Mesendoderm (in vitro differentiated cells): ENCODE data around the gene RHBDF1.

Experiments
- DNase-seq: peaks from one replicate; pipeline ENCODE4 v3.0.0; 2013
- H2AK5ac ChIP-seq: 2 replicates; pipeline ENCODE4 v1.6.1; 2013; ENCODE audit warnings: low read length, inconsistent platforms
- H2BK120ac ChIP-seq: 2 replicates; pipeline ENCODE4 v1.6.1; 2013; ENCODE audit warnings: low read depth, mild to moderate bottlenecking, low read length, moderate library complexity, mixed read lengths
- H2BK15ac ChIP-seq: replicated peaks from 2 replicates; pipeline ENCODE4 v1.6.1; 2013; ENCODE audit warnings: low read depth, mild to moderate bottlenecking, moderate library complexity
- H2BK5ac ChIP-seq: 2 replicates; pipeline ENCODE4 v1.6.1; 2013; ENCODE audit warnings: low read length, inconsistent platforms
- H3K18ac ChIP-seq: 2 replicates; pipeline ENCODE4 v1.6.1; 2013; ENCODE audit warnings: mild to moderate bottlenecking, low read length, mixed read lengths
- H3K23ac ChIP-seq: one replicate; pipeline ENCODE4 v1.6.1; 2013; ENCODE audit warnings: low read length
- H3K27ac ChIP-seq: 2 replicates; pipeline ENCODE4 v1.5.1; 2013; ENCODE audit warnings: low read depth, mild to moderate bottlenecking, inconsistent platforms, low read length, moderate library complexity
- H3K27me3 ChIP-seq: 2 replicates; pipeline ENCODE4 v1.6.1; 2013; ENCODE audit warnings: low read length, control low read depth, mild to moderate bottlenecking, inconsistent platforms; ENCODE audit not compliant: insufficient read depth, poor library complexity
- H3K36me3 ChIP-seq: 2 replicates; pipeline ENCODE4 v1.6.1; 2013; ENCODE audit warnings: low read length, inconsistent platforms; ENCODE audit not compliant: control insufficient read depth, insufficient read depth
- H3K4ac ChIP-seq: one replicate; pipeline ENCODE4 v1.6.1; 2013; ENCODE audit warnings: low read depth, mild to moderate bottlenecking, low read length, moderate library complexity
- H3K4me1 ChIP-seq: 2 replicates; pipeline ENCODE4 v1.6.1; 2013; ENCODE audit warnings: low read depth, low read length, inconsistent platforms; ENCODE audit not compliant: control insufficient read depth
- H3K4me2 ChIP-seq: 2 replicates; pipeline ENCODE4 v1.6.1; 2013; ENCODE audit warnings: low read length
- H3K4me3 ChIP-seq: 2 replicates; pipeline ENCODE4 v1.5.1; 2013; ENCODE audit warnings: mild to moderate bottlenecking, low read length
- H3K56ac ChIP-seq: one replicate; pipeline ENCODE4 v1.6.1; 2013; ENCODE audit warnings: low read length
- H3K79me1 ChIP-seq: 2 replicates; pipeline ENCODE4 v1.6.1; 2013; ENCODE audit warnings: low read length, inconsistent platforms
- H3K79me2 ChIP-seq: 2 replicates; pipeline ENCODE4 v1.6.1; 2013; ENCODE audit warnings: mild to moderate bottlenecking, low read length; ENCODE audit not compliant: control insufficient read depth, insufficient read depth
- H3K9ac ChIP-seq: 2 replicates; pipeline ENCODE4 v1.6.1; 2013; ENCODE audit warnings: low read length, inconsistent platforms
- H4K5ac ChIP-seq: one replicate; pipeline ENCODE4 v1.6.1; 2013; ENCODE audit warnings: low read length
- H4K8ac ChIP-seq: one replicate; pipeline ENCODE4 v1.6.1; 2013; ENCODE audit warnings: low read depth, mild to moderate bottlenecking, control low read depth, low read length, moderate library complexity
- WGBS: extraction: QIAGEN DNeasy Blood & Tissue Kit; methylation state at CpG from one replicate; pipeline ENCODE4 v1.1.7; 2013; ENCODE audit warnings: low lambda C conversion rate, missing lambda C conversion rate; ENCODE audit not compliant: insufficient coverage; ENCODE audit errors: extremely low coverage; 5-methylcytosine and 5-hydroxymethylcytosine counted together

The RHBDF1 gene

DNA sequence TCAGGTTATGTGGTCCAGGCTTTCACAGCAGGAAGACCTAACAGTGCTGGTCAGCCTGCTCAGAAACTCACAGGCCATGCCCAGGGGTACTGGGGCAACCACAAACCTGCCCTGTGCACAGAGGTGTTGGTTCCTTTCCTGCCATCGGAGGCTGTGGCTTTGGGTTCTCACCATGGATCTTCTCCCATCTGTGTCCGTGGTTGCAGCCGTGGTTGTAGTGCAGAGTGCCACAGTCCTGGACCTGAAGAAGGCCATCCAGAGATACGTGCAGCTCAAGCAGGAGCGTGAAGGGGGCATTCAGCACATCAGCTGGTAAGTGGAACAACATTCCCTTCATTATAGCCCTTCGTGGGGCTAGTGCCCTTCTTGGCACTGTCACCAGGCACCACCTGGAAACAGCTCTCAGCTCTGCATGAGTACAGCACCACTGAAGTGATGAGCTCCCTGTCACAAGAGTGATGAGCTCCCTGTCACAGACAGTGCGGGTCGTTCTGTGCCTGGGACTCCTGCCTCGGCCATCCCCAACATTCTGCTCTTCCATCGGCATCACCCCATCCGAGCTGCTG, 16.8 kb downstream of the RHBDF1 start:
- Histone ChIP-seq H3K36me3 (peaks cover 34% of the 10 kb centered on the region), H3K23ac (no peak overlapping the region), H2AK5ac (no peak overlapping the region), H3K4me1 (peaks cover 2% of the 10 kb centered on the region), H2BK120ac (no peak overlapping the region), H2BK15ac (no peak overlapping the region), H2BK5ac (no peak overlapping the region), H3K27ac (no peak overlapping the region), H3K79me2 (peaks cover 15% of the 10 kb centered on the region), H3K18ac (no peak overlapping the region), H4K5ac (no peak overlapping the region), H3K9ac (no peak overlapping the region), H3K4me2 (no peak overlapping the region), H3K79me1 (peaks cover 4% of the 10 kb centered on the region), H3K56ac (no peak overlapping the region), H4K8ac (no peak overlapping the region), H3K27me3 (no peaks in the 10 kb centered on the region), H3K4ac (no peak overlapping the region), H3K4me3 (no peak overlapping the region)
- no CpG with 5 or more reads among the region's 11 CpGs for WGBS
- DNase-seq: no peak

- Histone ChIP-seq H2BK120ac (no peak overlapping the region), H2BK15ac (no peak overlapping the region), H3K18ac (peak overlapping the region; percentile 42), H3K27ac (no peak overlapping the region), H2BK5ac (no peak overlapping the region), H3K36me3 (peaks cover 26% of the 10 kb centered on the region), H2AK5ac (no peak overlapping the region), H3K56ac (peak overlapping the region; percentile 97), H3K79me1 (peaks cover 4% of the 10 kb centered on the region), H3K4me1 (peaks cover 2% of the 10 kb centered on the region), H3K4me3 (peak overlapping the region; percentile 39), H3K4ac (peak overlapping the region; percentile 70), H3K23ac (no peak overlapping the region), H4K8ac (no peak overlapping the region), H3K4me2 (peak overlapping the region; percentile 46), H4K5ac (no peak overlapping the region), H3K9ac (peak overlapping the region; percentile 79), H3K27me3 (no peaks in the 10 kb centered on the region), H3K79me2 (peaks cover 16% of the 10 kb centered on the region)
- no CpG with 5 or more reads among the region's 12 CpGs for WGBS
- DNase-seq: no peak
These were observed 18.2 kb downstream of the RHBDF1 start for GRCh38 chr16:54237-54581.

DNA sequence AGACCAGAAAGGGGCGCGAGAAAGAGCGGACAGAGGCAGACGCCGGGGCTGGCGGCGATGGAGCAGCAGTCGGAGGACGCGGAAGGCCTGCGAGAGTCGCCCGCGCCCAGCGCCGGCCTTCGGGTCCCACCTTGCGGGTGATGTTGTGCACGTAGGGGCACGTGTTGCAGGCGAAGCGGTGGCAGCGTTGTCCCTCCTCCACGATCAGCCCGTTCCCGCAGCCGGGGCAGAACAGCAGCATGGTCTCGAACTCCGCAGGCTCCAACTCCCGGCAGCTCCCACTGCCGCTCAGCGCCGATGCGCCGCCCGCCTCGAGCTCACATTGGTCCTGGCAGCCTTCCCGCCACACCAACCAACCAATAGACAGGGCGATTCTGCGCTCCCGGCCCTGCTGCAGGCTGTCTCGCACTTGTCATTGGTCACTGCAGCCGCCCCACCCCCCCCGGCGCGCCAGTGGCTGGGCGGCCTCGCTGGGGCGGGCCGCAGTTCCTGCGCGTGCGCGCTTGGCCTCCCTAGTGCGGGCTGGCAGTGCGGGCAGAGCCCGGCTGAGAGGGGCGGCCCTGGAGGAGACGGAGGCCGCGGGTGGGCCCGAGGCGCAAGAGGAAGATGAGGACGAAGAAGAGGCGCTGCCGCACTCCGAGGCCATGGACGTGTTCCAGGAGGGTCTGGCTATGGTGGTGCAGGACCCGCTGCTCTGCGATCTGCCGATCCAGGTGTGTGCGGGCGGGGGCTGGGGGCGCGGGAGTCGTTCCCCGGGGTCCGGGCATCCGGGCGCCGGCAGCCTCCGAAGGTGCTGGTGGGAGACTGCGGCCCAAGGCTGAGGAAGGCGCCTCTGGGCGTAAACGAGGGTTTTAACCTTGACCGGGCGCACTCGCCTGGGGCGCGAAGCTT, 18.8 kb downstream of the RHBDF1 start, which contains the start of the genes POLR3K and SNRNP25:
POLR3K (minus strand) TSS at position 263 of the 891 bp plus-strand sequence; CDS start at position 241, 22 bp downstream.
SNRNP25 (plus strand) TSS at position 483 of the 891 bp plus-strand sequence; CDS start at position 672, 189 bp downstream.
- Histone ChIP-seq H3K4me2 (peak within 1 kb of the TSS; percentile 51), H4K8ac (no peak within 1 kb of the TSS), H2AK5ac (no peak within 1 kb of the TSS), H3K36me3 (peaks cover 23% of the 10 kb centered on the region), H3K23ac (peak within 1 kb of the TSS; percentile 59), H3K9ac (peak within 1 kb of the TSS; percentile 85), H3K18ac (peak within 1 kb of the TSS; percentile 42), H3K4me3 (peak within 1 kb of the TSS; percentile 68), H3K79me2 (peaks cover 16% of the 10 kb centered on the region), H3K27me3 (no peaks in the 10 kb centered on the region), H2BK15ac (no peak within 1 kb of the TSS), H3K4ac (peak within 1 kb of the TSS; percentile 70), H3K56ac (peak within 1 kb of the TSS; percentile 97), H3K79me1 (peaks cover 4% of the 10 kb centered on the region), H3K4me1 (peaks cover 2% of the 10 kb centered on the region), H3K27ac (peak within 1 kb of the TSS; percentile 61), H2BK5ac (no peak within 1 kb of the TSS), H4K5ac (no peak within 1 kb of the TSS), H2BK120ac (no peak within 1 kb of the TSS)
- no CpG with 5 or more reads among the region's 91 CpGs for WGBS
- peak; percentile 99 for DNase-seq

DNA sequence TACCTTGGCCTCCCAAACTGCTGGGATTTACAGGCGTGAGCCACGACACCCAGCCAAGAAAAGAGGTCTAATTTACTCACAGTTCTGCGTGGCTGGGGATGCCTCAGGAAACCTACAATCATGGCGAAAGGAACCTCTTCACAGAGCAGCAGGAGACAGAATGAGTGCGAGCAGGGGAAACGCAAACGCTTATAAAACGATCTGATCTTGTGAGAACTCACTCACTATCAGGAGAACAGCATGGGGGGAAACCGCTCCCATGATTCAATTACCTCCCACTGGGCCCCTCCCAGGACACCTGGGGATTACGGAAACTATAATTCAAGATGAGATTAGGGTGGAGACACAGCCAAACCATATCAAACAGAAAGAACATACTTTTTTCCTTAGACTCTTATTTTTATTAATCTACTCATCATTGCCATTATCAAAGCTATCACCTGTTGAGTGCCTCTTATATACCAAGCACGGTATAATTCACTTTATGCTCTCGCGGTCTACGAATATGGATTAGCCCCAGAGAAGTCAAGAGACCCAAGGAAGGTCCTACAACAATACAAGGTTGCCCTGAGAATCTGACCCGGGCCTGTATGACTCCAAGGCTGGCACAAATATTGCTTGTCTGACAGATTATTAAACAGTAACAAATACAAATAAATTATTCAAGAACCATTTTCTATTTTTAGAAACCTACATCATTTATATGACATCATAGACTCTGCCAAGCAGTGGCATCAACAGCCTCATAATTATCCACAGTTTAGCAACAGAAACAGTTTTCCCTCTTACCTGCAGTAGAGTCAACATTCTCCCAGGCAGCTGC, 21.5 kb downstream of the RHBDF1 start:
- H3K23ac ChIP-seq: no peak overlapping the region
- H3K4me2 ChIP-seq: no peak overlapping the region
- WGBS: no CpG with 5 or more reads among the region's 15 CpGs
- H3K56ac ChIP-seq: no peak overlapping the region
- H3K79me2 ChIP-seq: peaks cover 16% of the 10 kb centered on the region
- no peak overlapping the region for H3K27ac ChIP-seq
- H2BK120ac ChIP-seq: no peak overlapping the region
- no peak overlapping the region for H2AK5ac ChIP-seq
- no peak overlapping the region for H3K18ac ChIP-seq
- H3K4me1 ChIP-seq: peaks cover 2% of the 10 kb centered on the region
- peaks cover 10% of the 10 kb centered on the region for H3K36me3 ChIP-seq
- H3K9ac ChIP-seq: no peak overlapping the region
- peaks cover 7% of the 10 kb centered on the region for H3K79me1 ChIP-seq
- no peak overlapping the region for H3K4ac ChIP-seq
- H2BK15ac ChIP-seq: no peak overlapping the region
- H2BK5ac ChIP-seq: no peak overlapping the region
- H3K27me3 ChIP-seq: no peaks in the 10 kb centered on the region
- H4K5ac ChIP-seq: no peak overlapping the region
- H3K4me3 ChIP-seq: no peak overlapping the region
- DNase-seq: no peak
- H4K8ac ChIP-seq: no peak overlapping the region

GRCh38 chr16:47234-47633, 25.2 kb downstream of the RHBDF1 start:
- Histone ChIP-seq H3K27ac (no peak overlapping the region), H2BK120ac (no peak overlapping the region), H2BK15ac (no peak overlapping the region), H3K79me1 (peaks cover 8% of the 10 kb centered on the region), H4K8ac (no peak overlapping the region), H2AK5ac (no peak overlapping the region), H2BK5ac (no peak overlapping the region), H3K79me2 (peaks cover 11% of the 10 kb centered on the region), H3K9ac (no peak overlapping the region), H3K56ac (no peak overlapping the region), H3K27me3 (no peaks in the 10 kb centered on the region), H4K5ac (no peak overlapping the region), H3K4ac (no peak overlapping the region), H3K36me3 (peaks cover 17% of the 10 kb centered on the region), H3K4me1 (peaks cover 2% of the 10 kb centered on the region), H3K18ac (no peak overlapping the region), H3K4me2 (no peak overlapping the region), H3K4me3 (no peak overlapping the region), H3K23ac (no peak overlapping the region)
- no peak for DNase-seq
- no CpG with 5 or more reads among the region's 7 CpGs for WGBS
